CD4-positive, CD25-positive, alpha-beta regulatory T cell (primary cell): ENCODE results near the gene ATL1. TPM values are rescaled to one million over a fixed set of nuclear protein-coding genes. Genes with fewer than 3 reads are reported as not detected.

Experiments used
- polyA plus RNA-seq, 4 donors: library from polyadenylated mRNA; unstranded; fragments of 300-500 nt; fragmentation: Illumina TruSeq; gene quantifications; one replicate each; pipeline ENCODE4 v1.2.3, GENCODE V29; 2021
- total RNA-seq: library from RNA; stranded (reverse); gene quantifications from one replicate; pipeline ENCODE4 v1.2.3, GENCODE V29; 2022

The ATL1 gene
- total and polyA plus RNA-seq, 5 donors from 2014 or later: 0.62 to 1.6 (median 1.3) TPM

Other genes with a start within 250 kb of the ATL1 start
- 3.5 TPM for gene L2HGDH, start 247.9 kb upstream of the ATL1 start, total RNA-seq
- 1 to 10 TPM; 2.2 to 3.7 (median 3.1) TPM for gene L2HGDH, start 247.9 kb upstream of the ATL1 start, polyA plus RNA-seq
- gene DMAC2L, start 247.8 kb upstream of the ATL1 start, total RNA-seq: 16.7 TPM
- 10 to 100 TPM; 12.6 to 26.8 (median 16.2) TPM for gene DMAC2L, start 247.8 kb upstream of the ATL1 start, polyA plus RNA-seq
- 5.7 TPM for gene CDKL1, start 163.3 kb upstream of the ATL1 start, total RNA-seq
- gene CDKL1, start 163.3 kb upstream of the ATL1 start, polyA plus RNA-seq: 1 to 10 TPM; 2.9 to 6.5 (median 4.8) TPM
- 45.4 TPM for gene MAP4K5, start 27.6 kb upstream of the ATL1 start, total RNA-seq
- gene MAP4K5, start 27.6 kb upstream of the ATL1 start, polyA plus RNA-seq: 10 to 100 TPM; 13.2 to 23.0 (median 20.0) TPM
- 5.2 TPM for gene SAV1, start 108.2 kb downstream of the ATL1 start, total RNA-seq
- 1 to 10 TPM; 4.8 to 9.2 (median 7.8) TPM for gene SAV1, start 108.2 kb downstream of the ATL1 start, polyA plus RNA-seq